Sigmoid colon (tissue), 7 donors: ENCODE results near the gene ATG4C. TPM values are rescaled to one million over a fixed set of nuclear protein-coding genes. Genes with fewer than 3 reads are reported as not detected.
"Not testable (repeated sequence)": the region's sequence is repeated elsewhere in the genome, so short reads cannot be mapped to it uniquely, and the experiment has no call there.

Experiments used
- DNase-seq: peaks from one replicate; pipeline ENCODE4 v3.0.0-alpha.2; 2019
- H3K27ac ChIP-seq, 4 donors: fragments of 200-600 bp; sonication (generic); one replicate each; pipeline ENCODE4 v1.5.1; 2016 to 2019; ENCODE audit warnings: mild to moderate bottlenecking in 1 of 4
- H3K27me3 ChIP-seq, 3 donors: fragments of 200-600 bp; sonication (generic); one replicate each; pipeline ENCODE4 v1.5.1; 2019; ENCODE audit warnings: mild to moderate bottlenecking in 1 of 3
- H3K36me3 ChIP-seq, 4 donors: fragments of 200-600 bp; sonication (generic); one replicate each; pipeline ENCODE4 v1.5.1; 2016 to 2019
- H3K4me1 ChIP-seq, 4 donors: fragments of 200-600 bp; sonication (generic); one replicate each; pipeline ENCODE4 v1.5.1; 2017 to 2019
- H3K4me3 ChIP-seq, 4 donors: fragments of 200-600 bp; sonication (generic); one replicate each; pipeline ENCODE4 v1.5.1; 2017 to 2019; ENCODE audit warnings: mild to moderate bottlenecking in 2 of 4, moderate library complexity in 1 of 4
- H3K9me3 ChIP-seq, 4 donors: fragments of 200-600 bp in 3 of 4; sonication (generic) in 3 of 4; one replicate each; pipeline versions ENCODE4 v1.5.1 to v1.6.1; 2013 to 2019
- CTCF ChIP-seq, 4 experiments: fragments of 450-650 bp in 3 of 4; fragments of 200-600 bp in 1 of 4; IDR thresholded peaks; one replicate each; pipeline ENCODE4 v1.5.1; 2016 to 2019; ENCODE audit warnings: antibody characterized with exemption in 4 of 4, mild to moderate bottlenecking in 3 of 4, moderate library complexity in 2 of 4
- EP300 ChIP-seq, 4 donors: sonication (generic); formaldehyde crosslinking; IDR thresholded peaks; one replicate each; pipeline ENCODE4 v1.6.1; 2017; ENCODE audit warnings: antibody characterized with exemption in 4 of 4
- POLR2A ChIP-seq, 2 donors: fragments of 450-650 bp; IDR thresholded peaks; one replicate each; pipeline ENCODE4 v1.6.1; 2016; ENCODE audit warnings: antibody characterized with exemption in 2 of 2, mild to moderate bottlenecking in 2 of 2, moderate library complexity in 2 of 2
- POLR2AphosphoS5 ChIP-seq, 4 donors: sonication (generic); formaldehyde crosslinking; IDR thresholded peaks; one replicate each; pipeline ENCODE4 v1.6.1; 2017; ENCODE audit warnings: antibody characterized with exemption in 4 of 4
- WGBS, 2 donors: extraction: QIAGEN DNeasy Blood & Tissue Kit; methylation state at CpG; one replicate each; pipeline ENCODE4 v1.1.7; 2013; 5-methylcytosine and 5-hydroxymethylcytosine counted together
- intact Hi-C: fragments of 100-400 bp; cut with DNase I; formaldehyde crosslinking; loops from one replicate; pipeline ENCODE4 v1.15.1; 2023
- polyA plus RNA-seq, 3 donors: library from polyadenylated mRNA; stranded (reverse); fragments of 200-250 nt; gene quantifications; one replicate each; pipeline ENCODE4 v1.2.3, GENCODE V29; 2013
- total RNA-seq, 4 donors: library from RNA; depleted of rRNA; stranded (reverse); fragments of >200 nt; gene quantifications; one replicate each; pipeline ENCODE4 v1.1.0, GENCODE V29; 2016
- donor health status: healthy with polysubstance abuse.
- donor health status: Bipolar disorder and iron deficiency.
- donor health status: healthy.

The ATG4C gene
- total and polyA plus RNA-seq, 7 donors, result 3.6 to 15.5 (median 9.0) TPM

DNA sequence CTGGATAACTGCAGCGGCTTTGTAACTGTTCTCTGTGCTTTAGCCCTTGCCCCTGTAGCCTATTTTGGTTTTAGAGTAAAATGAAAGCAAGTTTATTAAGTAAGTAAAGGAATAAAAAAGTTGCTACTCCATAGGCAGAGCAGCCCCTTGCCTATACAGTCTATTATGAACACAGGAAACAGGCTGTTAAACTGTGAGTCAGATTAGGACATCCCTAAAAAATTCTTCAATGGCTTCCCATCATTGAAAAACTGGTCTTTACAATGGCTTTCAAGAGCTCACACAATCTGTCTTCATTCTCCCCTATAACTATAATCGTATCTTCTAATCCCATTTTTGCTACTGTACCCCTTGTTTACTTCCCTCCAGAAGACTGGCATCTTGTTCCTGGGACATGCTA, 43.0 kb downstream of the ATG4C start:
- no peak for DNase-seq
- H3K27ac ChIP-seq, result no peak overlapping the region
- H3K27me3 ChIP-seq, result no peaks in the 10 kb centered on the region
- H3K9me3 ChIP-seq, result no peaks in the 10 kb centered on the region
- H3K4me3 ChIP-seq, result no peak overlapping the region
- 94 to 95% methylated on average over 2 of the region's 2 CpGs for WGBS, 2 donors
- TF ChIP-seq POLR2AphosphoS5 (IDR thresholded peaks at IDR 0.05) (no peak), EP300 (IDR thresholded peaks at IDR 0.05) (no peak), POLR2A (IDR thresholded peaks at IDR 0.05) (no peak), CTCF (IDR thresholded peaks at IDR 0.05) (no peak)
- no peaks in the 10 kb centered on the region for H3K36me3 ChIP-seq
- intact Hi-C loops, result no loop called here
- H3K4me1 ChIP-seq, result no peaks in the 10 kb centered on the region

DNA sequence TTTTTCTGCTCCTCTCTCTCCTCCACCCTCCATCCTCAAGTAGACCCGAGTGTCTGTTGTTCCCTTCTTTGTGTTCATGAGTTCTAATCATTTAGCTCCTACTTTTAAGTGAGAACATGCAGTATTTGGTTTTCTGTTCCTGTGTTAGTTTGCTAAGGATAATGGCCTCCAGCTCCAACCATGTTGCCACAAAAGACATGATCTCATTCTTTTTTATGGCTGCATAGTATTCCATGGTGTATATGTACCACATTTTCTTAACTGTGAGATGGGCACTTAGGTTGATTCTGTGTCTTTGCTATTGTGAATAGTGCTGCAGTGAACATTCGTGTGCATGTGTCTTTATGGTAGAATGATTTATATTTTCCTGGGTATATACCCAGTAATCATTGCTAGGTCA, 43.9 kb downstream of the ATG4C start:
- DNase-seq, intact Hi-C loops, H3K27me3 ChIP-seq, H3K4me1 ChIP-seq, H3K36me3 ChIP-seq, H3K4me3 ChIP-seq, H3K9me3 ChIP-seq, H3K27ac ChIP-seq: not testable (repeated sequence)
- 96 to 97% methylated on average over 2 of the region's 2 CpGs for WGBS, 2 donors

DNA sequence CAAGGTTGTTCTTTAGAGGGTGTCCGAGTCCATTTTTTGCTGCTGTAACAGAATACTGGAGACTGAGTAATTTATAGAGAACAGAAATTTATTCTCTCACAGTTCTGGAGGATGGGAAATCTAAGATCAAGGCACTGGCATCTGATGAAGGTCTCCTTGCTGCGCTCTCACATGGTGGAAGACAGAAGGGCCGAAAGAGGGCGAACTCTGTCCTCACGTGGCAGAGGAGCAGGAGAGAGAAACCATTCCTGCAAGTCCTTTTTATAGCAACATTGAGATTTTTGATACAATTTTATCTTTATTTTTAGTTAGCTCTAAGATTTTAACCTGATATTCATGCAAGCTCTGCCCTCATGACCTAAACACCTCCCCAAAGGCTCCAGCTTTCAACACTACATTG, 48.3 kb downstream of the ATG4C start:
- intact Hi-C loops, result no loop called here
- no peak overlapping the region for H3K4me3 ChIP-seq
- H3K36me3 ChIP-seq, result peaks cover 0 to 21% (median 0%) of the 10 kb centered on the region in 4 donors
- H3K4me1 ChIP-seq, result no peaks in the 10 kb centered on the region
- H3K9me3 ChIP-seq, result no peaks in the 10 kb centered on the region
- no peak for DNase-seq
- H3K27me3 ChIP-seq, result no peaks in the 10 kb centered on the region
- 79 to 85% methylated on average over 5 of the region's 5 CpGs for WGBS, 2 donors
- no peak overlapping the region for H3K27ac ChIP-seq
- TF ChIP-seq EP300 (IDR thresholded peaks at IDR 0.05), result no peak
- no peak for TF ChIP-seq POLR2AphosphoS5 (IDR thresholded peaks at IDR 0.05)
- no peak for TF ChIP-seq CTCF (IDR thresholded peaks at IDR 0.05)
- TF ChIP-seq POLR2A (IDR thresholded peaks at IDR 0.05), result no peak

DNA sequence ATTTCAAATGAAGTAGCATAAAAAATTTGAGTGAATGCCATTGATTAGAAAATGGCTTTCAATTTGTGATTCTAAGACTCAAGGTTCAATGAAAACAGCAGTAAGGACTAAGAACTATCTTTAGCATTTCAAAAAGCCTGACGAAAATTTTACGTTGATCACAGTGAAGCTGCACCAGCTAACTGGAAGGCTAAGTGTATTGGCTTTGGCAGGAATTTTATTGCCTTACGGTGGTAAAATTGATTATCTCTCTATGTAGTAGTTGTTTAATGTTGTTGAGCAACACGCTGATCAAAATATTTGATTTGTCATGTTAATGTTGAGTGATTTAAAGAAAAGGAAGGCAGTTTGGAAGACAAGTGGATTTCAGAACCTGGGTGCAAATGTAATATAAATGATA, 49.6 kb downstream of the ATG4C start:
- no peaks in the 10 kb centered on the region for H3K27me3 ChIP-seq
- H3K36me3 ChIP-seq, result peaks cover 0 to 21% (median 0%) of the 10 kb centered on the region in 4 donors
- H3K4me3 ChIP-seq, result no peak overlapping the region
- H3K4me1 ChIP-seq, result no peaks in the 10 kb centered on the region
- WGBS, 2 donors, result 88 to 96% methylated on average over 4 of the region's 4 CpGs
- TF ChIP-seq CTCF (IDR thresholded peaks at IDR 0.05) (no peak), POLR2AphosphoS5 (IDR thresholded peaks at IDR 0.05) (no peak), EP300 (IDR thresholded peaks at IDR 0.05) (no peak), POLR2A (IDR thresholded peaks at IDR 0.05) (no peak)
- intact Hi-C loops, result no loop called here
- no peaks in the 10 kb centered on the region for H3K9me3 ChIP-seq
- no peak overlapping the region for H3K27ac ChIP-seq
- DNase-seq, result no peak

GRCh38 chr1:62834400-62834961, 50.5 kb downstream of the ATG4C start:
- no peak overlapping the region for H3K4me3 ChIP-seq
- no peak for TF ChIP-seq POLR2A (IDR thresholded peaks at IDR 0.05)
- TF ChIP-seq CTCF (IDR thresholded peaks at IDR 0.05), result no peak
- no peak for TF ChIP-seq POLR2AphosphoS5 (IDR thresholded peaks at IDR 0.05)
- no peak for TF ChIP-seq EP300 (IDR thresholded peaks at IDR 0.05)
- no peak for DNase-seq
- intact Hi-C loops, result no loop called here
- peaks cover 0 to 21% (median 0%) of the 10 kb centered on the region in 4 donors for H3K36me3 ChIP-seq
- 78 to 97% methylated on average over 1 of the region's 1 CpG for WGBS, 2 donors
- H3K4me1 ChIP-seq, result no peaks in the 10 kb centered on the region
- H3K27me3 ChIP-seq, result no peaks in the 10 kb centered on the region
- no peaks in the 10 kb centered on the region for H3K9me3 ChIP-seq
- no peak overlapping the region for H3K27ac ChIP-seq
